PFSK-1 (cell line): Measurements from ENCODE around the gene DIABLO.

Experiments
- FOXP2 ChIP-seq: optimal IDR thresholded peaks from 2 replicates; pipeline ENCODE3; 2011; ENCODE audit warnings: borderline replicate concordance, control low read depth, inconsistent platforms; ENCODE audit not compliant: insufficient read depth; ENCODE audit errors: extremely low read length, extremely low read depth
- POLR2AphosphoS5 ChIP-seq: IDR thresholded peaks from 2 replicates; pipeline ENCODE4 v1.6.1; 2012; ENCODE audit warnings: low read depth, mild to moderate bottlenecking, control low read depth, low read length, moderate library complexity
- SIN3A ChIP-seq: IDR thresholded peaks from 2 replicates; pipeline ENCODE4 v1.6.1; 2012; ENCODE audit warnings: mild to moderate bottlenecking, low read length, moderate library complexity, borderline replicate concordance; ENCODE audit not compliant: insufficient read depth
- TAF1 ChIP-seq: IDR thresholded peaks from 2 replicates; pipeline ENCODE4 v1.6.1; 2012; ENCODE audit warnings: low read length, control low read depth, borderline replicate concordance; ENCODE audit not compliant: insufficient read depth
- TF ChIP-seq, protein P1 (sequence below), 2 experiments: IDR thresholded peaks; 2 replicates each; pipeline versions ENCODE4 v1.6.1 to v1.8.0; 2011 to 2012; ENCODE audit warnings: low read depth in 2 of 2, low read length in 2 of 2, control low read depth in 1 of 2, inconsistent platforms in 1 of 2, mild to moderate bottlenecking in 1 of 2, moderate library complexity in 1 of 2; ENCODE audit not compliant: insufficient read depth in 1 of 2

GRCh38 chr12:122245553-122245952 lies 19.7 kb upstream of the DIABLO start:
- TF ChIP-seq POLR2AphosphoS5 (no peak), SIN3A (no peak), TAF1 (no peak), FOXP2 (no peak)
- TF ChIP-seq, protein P1, sequence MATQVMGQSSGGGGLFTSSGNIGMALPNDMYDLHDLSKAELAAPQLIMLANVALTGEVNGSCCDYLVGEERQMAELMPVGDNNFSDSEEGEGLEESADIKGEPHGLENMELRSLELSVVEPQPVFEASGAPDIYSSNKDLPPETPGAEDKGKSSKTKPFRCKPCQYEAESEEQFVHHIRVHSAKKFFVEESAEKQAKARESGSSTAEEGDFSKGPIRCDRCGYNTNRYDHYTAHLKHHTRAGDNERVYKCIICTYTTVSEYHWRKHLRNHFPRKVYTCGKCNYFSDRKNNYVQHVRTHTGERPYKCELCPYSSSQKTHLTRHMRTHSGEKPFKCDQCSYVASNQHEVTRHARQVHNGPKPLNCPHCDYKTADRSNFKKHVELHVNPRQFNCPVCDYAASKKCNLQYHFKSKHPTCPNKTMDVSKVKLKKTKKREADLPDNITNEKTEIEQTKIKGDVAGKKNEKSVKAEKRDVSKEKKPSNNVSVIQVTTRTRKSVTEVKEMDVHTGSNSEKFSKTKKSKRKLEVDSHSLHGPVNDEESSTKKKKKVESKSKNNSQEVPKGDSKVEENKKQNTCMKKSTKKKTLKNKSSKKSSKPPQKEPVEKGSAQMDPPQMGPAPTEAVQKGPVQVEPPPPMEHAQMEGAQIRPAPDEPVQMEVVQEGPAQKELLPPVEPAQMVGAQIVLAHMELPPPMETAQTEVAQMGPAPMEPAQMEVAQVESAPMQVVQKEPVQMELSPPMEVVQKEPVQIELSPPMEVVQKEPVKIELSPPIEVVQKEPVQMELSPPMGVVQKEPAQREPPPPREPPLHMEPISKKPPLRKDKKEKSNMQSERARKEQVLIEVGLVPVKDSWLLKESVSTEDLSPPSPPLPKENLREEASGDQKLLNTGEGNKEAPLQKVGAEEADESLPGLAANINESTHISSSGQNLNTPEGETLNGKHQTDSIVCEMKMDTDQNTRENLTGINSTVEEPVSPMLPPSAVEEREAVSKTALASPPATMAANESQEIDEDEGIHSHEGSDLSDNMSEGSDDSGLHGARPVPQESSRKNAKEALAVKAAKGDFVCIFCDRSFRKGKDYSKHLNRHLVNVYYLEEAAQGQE (IDR thresholded peaks at IDR 0.05; ENCODE audit: insufficient read depth in 1 of 2, low read depth in 2 of 2, low read length in 2 of 2) = no peak
